HG02852 (cell line): ENCODE measurements around the gene RAPGEF2.

ENCODE experiments used
- ATAC-seq: cut with Tn5 transposase; IDR thresholded peaks from one replicate; pipeline ENCODE4 v1.9.1; 2021; ENCODE audit warnings: mild to moderate bottlenecking, moderate library complexity; ENCODE audit not compliant: unreplicated experiment

The RAPGEF2 gene

DNA sequence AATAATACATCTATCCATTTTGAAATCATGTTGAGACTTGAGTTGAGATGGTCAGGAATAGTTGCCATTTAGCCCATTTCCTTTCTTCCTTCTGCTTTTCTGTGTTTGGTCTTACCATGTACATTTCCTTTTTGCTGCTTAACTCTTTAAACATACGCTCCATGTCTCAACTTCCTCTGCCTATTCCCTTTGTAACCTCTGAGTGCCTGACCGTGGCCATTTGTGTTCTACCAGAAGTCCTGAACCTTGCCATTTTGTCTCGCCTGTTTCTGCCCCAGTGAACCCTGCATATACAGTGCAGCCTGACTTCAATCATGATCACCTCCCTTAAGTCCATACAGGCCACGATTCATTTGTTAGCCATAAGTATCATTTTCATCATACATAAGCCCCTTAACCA is 169.0 kb downstream of the RAPGEF2 start:
- no peak for ATAC-seq

DNA sequence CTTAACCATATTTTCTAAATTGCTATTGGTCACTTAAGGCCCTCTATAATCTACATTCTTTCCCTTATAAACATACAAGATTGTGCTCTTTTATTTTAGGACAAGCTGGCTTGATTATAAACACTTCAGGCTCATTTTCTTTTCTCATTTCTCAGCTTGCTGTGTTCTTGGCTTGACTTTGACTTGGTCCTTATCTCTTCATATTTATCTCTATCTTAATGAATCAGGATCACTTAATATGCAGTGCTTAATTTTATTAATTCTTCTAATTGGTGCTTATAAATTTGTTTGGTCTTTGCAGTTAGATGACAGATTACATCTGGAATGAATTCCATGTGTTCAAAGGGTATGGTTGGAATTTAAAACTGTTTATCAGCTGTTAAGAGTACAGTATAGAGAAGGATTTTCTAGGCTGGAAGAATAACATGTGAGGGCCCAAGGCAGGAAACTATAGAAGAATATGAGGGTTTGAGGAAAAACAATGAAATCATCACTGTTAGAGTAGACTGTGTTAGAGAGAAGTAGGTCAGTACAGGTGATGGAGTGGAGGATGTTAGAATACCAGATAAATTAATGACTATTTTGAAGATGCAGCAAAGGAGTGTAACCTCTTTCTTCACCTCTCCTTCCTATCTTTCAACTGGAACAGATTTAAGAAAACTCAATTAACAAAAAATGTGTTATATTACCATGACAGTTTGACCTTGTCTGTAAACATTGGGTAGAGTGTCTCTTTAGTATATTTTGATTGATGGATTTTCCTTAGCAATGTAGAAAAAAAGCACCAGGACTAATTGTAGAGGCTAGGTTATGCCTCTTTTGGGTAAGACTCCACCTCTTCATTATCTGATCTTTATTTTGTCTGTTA is 169.6 kb downstream of the RAPGEF2 start:
- no peak for ATAC-seq

DNA sequence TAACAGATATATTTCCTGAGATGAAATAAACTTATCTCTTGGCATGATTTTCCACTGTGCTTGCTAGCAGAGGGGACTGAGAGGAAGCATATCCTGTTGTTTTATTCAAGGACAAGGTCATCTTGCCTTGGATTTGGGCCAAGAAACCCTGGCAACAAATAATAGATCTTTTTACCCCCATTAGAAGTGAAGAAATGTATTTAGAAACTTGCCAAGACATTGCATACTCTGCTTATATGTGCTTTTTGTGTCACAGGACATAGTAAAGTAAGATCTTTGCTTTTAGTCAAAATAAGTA is 170.2 kb downstream of the RAPGEF2 start:
- ATAC-seq = no peak

DNA sequence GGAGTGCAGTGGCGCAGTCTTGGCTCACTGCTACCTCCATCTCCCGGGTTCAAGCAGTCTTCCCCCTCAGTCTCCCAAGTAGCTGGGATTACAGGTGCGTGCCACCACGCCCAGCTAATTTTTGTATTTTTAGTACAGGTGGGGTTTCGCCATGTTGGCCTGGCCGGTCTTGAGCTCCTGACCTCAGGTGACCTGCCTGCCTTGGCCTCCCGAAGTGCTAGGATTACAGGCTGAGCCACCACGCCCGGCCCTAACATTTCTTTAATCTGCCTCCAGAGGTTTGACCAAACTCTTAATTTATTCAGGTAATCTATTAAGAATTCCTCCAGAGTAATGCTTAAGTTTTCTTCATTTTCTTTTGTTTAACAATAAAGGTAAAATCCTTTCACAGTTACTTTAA is 171.0 kb downstream of the RAPGEF2 start:
- ATAC-seq = no peak

DNA sequence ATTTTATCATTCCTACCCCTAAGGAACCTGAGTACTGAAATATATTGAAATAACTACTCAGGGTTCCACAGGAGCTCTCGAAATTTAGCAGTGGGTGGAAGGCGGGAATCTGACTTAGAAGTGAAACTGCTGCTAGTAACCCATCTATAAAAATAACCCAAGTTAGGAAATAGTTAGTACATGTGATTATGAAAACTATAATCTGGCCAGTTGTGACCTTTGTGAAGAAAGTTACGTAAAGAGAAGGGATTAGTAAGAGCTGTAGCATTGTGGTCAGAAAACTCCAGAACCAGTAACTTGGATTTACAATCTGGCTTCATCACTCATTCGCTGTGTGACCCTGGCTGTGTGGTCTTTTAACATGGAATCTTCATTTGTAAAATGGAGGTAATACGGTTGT is 175.5 kb downstream of the RAPGEF2 start:
- ATAC-seq = peak; percentile 66

DNA sequence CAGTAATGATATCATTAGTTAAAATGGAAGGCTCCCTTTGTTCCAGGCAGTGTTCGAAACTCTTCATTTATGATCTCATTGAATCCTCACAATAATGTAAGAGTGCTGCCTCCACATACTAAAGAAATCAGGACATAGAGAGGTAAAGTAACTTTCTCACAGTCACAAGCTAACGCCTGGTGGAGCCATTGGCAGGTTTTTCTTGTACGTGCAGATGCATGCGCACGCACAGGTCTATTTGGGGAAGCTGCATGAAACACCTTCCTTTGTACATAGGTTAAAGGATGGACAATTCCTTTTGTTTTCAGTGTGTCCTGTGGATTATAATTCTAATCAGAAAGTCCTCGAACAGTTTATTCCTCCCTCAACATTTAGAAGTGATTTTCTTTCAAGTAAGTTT is 176.2 kb downstream of the RAPGEF2 start:
- no peak for ATAC-seq

DNA sequence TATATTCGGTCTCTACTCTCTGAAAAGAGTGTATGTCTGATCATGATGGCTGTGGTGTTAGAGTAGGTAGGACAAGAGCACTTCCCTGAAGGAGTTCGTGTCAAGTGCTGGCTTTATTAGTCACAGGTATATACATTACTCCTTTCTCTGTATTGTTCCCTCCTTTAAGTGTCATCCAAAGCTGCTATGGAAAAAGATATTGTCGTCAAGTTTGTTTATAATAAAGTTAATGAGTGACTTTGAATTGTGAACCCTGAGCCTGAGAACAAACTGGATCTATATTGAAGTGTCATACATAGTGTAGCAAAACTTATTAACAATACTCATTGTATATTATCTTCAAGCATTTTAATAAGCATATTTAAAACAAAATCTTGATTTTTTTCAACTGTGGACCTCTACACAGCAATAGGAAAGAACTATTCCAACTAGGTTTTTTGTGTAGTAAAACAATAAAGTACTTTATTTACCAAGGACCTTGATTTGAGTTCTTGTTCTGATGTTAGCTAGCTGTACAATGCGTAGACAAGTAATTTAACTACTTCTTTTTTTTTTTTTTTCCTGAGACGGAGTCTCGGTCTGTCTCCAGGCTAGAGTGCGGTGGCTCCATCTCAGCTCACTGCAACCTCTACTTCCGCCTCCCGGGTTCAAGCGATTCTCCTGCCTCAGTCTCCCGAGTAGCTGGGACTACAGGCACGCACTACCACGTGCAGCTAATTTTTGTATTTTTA is 177.7 kb downstream of the RAPGEF2 start:
- no peak for ATAC-seq

DNA sequence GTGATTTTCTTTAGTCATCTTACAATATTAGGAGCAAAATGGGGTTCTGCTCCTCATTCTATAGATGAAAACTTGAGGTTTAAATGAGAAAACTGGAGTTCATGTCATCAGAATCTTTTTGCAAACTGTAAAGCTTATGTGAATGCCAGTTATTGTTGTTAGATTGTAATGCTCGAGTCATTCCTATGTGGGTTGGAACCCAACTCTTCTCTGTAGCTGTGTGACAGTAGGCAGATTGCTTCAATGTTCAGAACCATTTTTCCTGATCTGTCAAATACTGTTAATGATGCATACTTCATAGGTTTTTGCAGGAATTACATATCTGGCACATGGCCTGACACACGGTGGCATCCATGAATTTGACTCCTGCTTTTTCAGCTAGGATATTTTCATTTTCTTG is 178.9 kb downstream of the RAPGEF2 start:
- ATAC-seq = no peak

DNA sequence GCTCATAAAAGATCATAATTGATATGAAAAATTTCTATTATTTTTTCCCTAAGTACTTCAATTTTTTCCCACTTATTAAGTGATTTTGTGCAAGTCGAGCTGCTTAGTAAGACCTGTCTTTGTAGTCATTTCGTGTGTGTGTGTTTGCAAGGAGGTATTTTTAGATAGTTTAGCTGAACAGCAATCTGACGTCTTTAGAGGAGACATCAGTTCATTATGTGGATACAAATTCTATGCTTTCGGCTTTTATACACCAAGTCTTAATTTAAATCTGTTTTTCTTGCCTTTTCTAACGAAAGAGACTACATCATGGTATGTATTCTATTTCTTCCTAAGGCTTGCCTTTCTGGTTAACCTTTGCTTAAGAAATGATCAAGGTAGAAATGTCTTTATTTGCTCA is 179.4 kb downstream of the RAPGEF2 start:
- ATAC-seq = no peak

DNA sequence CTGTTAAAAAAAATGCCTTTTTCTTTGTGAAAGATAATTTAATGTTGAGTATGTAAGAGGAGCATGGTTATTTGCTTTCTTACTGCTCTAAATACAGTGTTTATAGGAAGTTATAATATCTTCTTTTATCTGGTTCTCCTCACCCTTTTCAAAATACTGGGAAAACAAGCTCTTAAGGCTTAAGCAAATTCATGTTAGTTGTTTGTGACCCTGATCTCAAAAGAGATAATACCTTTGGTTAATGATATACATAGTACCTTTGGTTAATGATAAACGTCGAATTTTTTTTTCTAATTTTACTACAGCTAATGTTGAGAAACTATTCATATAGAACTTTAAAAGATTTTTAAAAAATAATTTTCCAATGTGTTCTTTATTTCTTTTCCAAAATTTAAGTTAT is 180.1 kb downstream of the RAPGEF2 start:
- ATAC-seq = no peak

DNA sequence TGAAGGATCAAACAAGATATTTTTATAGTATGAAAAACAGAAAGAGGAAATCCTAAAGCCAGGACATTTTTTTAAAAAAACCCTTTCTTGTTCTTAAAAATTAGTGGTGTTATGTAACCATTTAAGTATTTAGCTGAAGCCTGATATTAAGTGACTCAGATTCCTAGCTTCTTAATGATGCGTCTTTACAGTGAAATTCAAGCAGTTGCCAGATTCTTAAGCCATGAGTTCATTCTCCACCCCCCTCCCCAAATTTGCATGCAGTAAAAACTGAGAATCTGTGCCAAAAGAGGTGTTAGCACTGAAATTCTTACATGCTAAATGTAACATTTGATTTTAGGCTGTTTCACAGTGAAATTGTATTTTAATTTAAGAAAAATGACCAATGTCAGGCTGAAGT is 180.8 kb downstream of the RAPGEF2 start:
- ATAC-seq = no peak

DNA sequence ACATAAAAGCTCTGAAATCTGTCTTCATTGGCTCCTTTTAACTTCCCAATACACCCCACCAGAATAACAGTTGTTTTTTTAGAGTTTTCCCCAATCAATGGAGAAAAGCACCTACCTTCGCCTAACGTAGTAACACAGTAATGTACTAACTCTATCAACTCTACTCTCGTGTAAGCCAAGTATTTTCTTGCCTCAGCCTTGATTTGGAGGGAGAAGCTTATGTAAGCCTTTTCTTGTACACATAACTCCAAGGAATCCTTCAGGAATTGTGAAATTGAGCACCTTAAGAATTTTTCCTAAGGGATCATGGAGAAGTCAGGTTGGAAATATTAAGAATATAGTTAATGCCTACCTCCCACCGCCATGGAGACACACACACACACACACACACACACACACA is 181.2 kb downstream of the RAPGEF2 start:
- ATAC-seq = no peak

DNA sequence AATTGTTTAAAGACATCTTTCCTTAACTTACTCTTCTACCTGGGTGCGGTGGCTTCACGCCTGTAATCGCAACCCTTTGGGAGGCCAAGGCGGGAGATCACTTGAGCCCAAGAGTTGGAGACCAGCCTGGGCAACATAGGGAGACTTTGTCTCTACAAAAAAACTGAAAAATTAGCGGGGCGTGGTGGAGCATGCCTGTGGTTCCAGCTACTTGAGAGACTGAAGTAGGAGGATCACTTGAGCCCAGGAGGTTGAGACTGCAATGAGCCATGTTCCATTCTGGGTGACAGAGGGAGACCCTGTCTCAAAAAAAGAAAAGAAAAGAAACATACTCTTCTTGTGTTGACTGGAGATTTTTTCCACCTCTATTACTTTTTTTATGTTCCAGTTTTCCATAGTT is 181.9 kb downstream of the RAPGEF2 start:
- no peak for ATAC-seq

DNA sequence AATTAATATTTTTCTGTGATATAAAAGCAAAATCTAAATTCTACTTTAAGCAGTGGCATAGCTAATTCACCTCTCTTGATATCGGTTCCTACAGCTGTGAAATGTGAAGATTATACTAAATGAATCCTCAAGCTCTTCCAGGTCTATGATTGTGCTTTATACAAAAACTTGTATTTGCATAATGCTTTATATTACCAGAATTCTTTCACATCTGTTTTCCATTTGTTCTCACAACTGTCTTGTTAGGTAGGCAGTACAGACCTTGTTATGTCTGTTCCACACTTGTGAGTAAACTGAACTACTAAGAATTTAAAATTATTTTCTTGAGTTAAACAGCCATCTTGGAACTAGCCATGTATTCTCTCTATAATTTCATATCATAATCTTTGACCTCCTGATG is 184.9 kb downstream of the RAPGEF2 start:
- no peak for ATAC-seq

DNA sequence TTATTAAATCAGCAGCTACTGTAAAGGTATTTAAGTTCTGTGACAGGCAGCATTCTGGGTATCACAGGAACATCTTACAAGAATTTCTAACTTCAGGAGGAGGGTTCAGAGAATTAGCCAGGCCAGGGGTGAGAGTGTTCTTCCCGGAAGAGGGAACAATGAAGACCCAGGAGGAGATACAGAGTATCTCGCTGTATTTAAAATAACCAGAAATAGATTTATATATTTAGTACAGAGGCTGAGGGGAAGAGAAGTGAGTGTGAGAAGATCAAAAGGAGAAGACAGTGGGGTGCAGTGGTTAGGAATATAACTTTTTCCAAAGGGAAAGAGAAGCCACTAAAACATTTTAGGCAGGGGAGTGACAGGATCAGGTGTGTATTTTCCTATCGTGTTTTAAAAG is 186.8 kb downstream of the RAPGEF2 start:
- ATAC-seq = no peak

DNA sequence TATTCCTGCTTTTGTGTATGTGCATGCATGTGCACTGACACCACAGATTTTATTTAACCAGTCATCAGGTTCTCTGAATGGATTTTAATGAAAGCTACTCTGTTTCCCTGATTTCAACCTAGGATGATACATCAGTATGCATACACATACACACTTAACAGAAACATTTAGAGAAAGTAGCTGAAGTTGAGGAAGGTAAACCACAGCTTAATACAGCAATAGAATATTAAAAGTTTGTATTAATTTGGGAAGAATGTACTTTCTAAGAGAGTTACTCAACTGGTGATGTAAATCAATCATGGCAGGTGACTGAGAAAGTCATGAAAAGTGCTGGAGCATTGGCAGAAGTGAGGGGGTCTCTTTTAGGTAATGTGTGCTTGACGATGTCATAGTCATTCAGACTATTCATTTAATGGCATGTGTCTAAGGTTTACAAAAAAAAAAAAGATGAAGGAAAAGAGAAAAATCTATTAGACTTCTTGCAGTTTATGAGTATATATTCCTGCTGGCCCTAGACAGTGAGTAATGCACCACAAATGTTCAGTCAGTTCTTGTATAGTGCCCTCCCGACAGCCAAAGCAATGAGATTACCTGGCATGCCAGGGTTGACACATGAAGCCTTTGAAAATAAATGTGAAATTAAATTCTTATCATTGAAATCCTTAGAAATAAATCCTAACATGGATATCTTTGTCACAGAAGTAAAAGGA is 187.6 kb downstream of the RAPGEF2 start:
- no peak for ATAC-seq

DNA sequence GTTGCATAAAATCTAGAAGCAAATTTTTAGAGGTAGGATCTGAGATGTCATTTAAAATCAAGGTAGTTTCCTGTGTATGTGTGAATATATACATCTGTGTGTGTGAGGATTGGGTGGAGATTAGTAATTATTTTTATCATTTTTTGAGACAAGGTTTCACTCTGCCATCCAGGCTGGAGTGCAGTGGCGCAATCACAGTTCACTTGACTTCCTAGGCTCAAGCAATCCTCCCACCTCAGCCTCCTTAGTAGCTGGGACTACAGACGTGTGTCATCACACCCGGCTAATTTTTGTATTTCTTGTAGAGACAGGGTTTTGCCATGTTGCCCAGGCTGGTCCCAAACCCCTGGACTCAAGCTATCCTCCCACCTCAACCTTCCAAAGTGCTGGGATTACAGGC is 188.3 kb downstream of the RAPGEF2 start:
- no peak for ATAC-seq

DNA sequence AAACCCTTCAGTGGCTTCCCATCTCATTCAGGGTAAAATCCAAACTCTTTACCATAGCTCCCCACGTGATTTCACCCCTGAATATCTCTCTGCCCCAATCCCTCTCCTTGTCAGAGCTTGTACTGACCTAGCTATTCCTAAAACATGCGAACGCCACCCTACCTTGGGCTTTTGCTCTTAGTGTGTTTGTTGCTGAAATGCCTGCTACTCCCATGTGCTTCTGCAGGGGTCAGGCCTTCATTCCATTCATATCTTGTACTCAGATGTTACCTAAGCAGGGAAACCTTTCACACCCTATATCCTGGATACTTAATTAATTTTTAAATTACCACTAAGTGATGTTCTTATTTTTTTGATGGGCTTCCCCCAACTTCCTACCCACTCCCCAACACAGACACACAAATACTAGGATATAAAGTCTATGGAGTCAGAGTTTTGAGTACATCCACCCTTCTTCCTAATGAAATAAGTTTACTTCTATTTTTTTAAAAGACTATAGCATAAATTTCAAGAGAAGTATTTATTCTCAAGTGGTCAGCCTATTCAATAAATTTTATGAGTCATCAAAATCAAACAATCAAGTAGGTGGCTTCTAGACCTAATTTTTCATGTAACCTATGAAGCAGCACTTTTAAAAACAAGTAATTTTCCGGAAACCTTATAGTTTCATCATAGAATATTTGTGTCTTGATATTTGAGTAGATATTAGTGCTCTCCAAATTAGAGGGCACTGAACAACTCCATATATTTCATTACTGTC is 189.4 kb downstream of the RAPGEF2 start:
- no peak for ATAC-seq

DNA sequence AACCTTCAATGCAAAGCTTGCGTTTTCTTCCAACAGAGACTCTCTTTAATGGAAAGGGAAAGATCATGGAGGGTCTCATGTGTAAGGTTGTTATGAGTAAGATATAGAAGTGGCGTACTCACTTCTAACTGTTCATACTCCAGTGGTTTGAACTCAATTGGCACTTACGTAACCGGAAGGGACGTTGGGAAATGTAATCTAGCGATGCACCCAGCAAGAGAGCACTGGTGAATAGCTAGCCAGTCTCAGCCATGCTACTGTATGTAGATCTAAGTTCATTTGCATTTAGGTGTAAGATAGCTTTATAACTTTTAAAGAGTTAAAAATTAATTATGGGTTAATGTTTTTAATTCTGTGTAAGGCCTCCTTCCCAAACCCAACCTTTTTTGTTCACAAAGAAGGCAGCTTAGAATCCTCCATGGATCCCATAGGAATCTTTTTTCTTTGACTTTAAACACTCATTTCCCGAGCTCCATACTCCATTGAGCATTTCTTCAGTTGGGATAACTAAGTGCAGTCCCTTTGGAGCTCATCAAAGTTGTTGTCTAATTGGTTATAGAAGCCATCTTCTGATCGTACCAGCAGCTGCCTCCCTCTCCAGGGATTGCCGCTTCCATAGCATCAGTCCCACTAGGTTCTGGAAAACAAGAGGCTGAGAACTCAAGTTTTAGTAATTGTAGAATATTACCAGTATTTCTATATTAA is 191.1 kb downstream of the RAPGEF2 start:
- no peak for ATAC-seq

DNA sequence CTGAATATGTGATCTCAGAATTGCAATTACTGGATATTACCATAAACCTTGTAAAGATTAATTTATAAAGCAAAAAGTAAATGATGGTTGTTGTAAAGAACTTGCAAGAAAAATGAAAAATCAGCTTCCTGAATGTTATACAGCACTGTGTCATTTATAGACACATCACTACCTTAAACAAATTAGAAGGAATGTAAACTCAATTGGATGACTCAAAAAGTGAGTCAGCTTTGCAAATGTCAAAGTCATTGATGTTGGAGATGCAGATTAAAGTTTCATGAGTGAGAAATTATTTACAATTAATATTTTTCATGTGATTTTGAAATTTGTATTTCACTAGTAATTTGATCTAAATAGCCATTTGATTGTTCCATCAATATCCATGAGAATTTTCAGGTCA is 193.2 kb downstream of the RAPGEF2 start:
- no peak for ATAC-seq

DNA sequence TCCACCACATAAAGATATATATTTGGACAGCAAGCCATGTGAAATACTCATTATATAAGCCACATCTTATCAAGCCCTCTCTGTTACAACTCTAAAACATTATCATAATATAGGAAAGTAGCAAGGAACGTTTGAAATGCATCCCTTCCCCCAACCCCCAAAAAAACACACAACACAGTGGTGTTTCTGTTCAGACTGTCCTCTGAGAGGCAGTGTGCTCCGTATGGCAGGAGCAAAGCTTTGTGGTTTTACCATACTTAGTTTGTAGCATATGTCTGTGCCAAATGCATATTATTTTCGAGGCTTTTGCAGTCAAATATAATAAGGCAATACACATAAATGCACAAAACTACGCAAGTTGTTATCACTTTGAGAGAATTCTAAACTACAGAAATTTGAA is 194.2 kb downstream of the RAPGEF2 start:
- no peak for ATAC-seq
